ENCODE data around the gene PHLPP1.

The PHLPP1 gene

GRCh38 chr18:62944454-62944853 lies 229.1 kb downstream of the PHLPP1 start:
- DNase-seq (ENCODE audit: low read depth): no peak
- peak; percentile 47 for TF ChIP-seq CTCF (conservative IDR thresholded peaks at IDR 0.05; ENCODE audit: low read depth, low read length)
- no peak overlapping the region for H3K4me3 ChIP-seq (ENCODE audit: low read length)

GRCh38 chr18:62948788-62949187 lies 233.4 kb downstream of the PHLPP1 start:
- no peak for DNase-seq (ENCODE audit: low read depth)
- no peak for TF ChIP-seq CTCF (conservative IDR thresholded peaks at IDR 0.05; ENCODE audit: low read depth, low read length)
- no peak overlapping the region for H3K4me3 ChIP-seq (ENCODE audit: low read length)

DNA sequence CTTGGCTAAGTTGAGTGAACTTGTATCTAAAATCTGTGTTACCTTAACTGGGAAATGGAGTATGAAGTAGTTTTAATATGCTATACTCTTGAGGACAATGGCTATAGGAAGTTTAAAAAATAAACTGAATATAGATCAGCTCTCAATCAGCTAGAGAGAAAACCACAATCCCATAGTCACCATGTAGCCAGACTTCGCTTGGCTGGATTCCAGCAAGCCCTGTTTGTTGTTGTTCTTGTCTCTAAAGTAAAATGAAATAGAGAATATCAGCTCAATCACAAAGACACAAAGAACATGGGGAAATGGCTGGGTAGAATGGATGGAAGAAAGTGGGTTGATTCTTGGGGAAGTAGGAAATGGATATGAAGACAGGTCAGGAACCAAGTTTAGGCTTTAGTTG lies 234.9 kb downstream of the PHLPP1 start:
- no peak for TF ChIP-seq CTCF (conservative IDR thresholded peaks at IDR 0.05; ENCODE audit: low read depth, low read length)
- DNase-seq (ENCODE audit: low read depth): no peak

GRCh38 chr18:62952807-62953206 lies 237.5 kb downstream of the PHLPP1 start:
- DNase-seq (ENCODE audit: low read depth): no peak
- no peak for TF ChIP-seq CTCF (conservative IDR thresholded peaks at IDR 0.05; ENCODE audit: low read depth, low read length)
- H3K4me3 ChIP-seq (ENCODE audit: low read length): no peak overlapping the region

More for the DNA sequence above, 234.9 kb downstream of the PHLPP1 start:
- no peak overlapping the region for H3K4me3 ChIP-seq (ENCODE audit: low read length)

DNA sequence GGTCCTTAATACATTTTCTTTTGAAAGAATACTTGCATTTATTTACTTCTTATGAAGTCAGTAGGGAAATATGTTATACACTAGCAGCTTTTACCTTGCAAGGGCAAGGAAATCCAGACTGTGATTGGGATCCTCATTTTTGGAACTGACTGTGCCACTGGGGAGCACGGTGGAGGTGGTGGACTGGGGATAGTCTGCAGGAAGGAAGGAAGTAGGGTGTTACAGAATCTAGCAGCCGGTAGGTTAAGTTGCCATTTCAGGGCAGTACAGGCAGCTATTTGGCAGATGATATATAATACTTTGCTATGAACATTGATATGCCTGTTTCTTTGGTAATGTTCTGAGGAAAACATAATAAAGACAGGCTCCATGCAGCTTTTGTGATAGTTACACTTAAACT lies 238.3 kb downstream of the PHLPP1 start:
- no peak for DNase-seq (ENCODE audit: low read depth)
- no peak overlapping the region for H3K4me3 ChIP-seq (ENCODE audit: low read length)
- no peak for TF ChIP-seq CTCF (conservative IDR thresholded peaks at IDR 0.05; ENCODE audit: low read depth, low read length)

DNA sequence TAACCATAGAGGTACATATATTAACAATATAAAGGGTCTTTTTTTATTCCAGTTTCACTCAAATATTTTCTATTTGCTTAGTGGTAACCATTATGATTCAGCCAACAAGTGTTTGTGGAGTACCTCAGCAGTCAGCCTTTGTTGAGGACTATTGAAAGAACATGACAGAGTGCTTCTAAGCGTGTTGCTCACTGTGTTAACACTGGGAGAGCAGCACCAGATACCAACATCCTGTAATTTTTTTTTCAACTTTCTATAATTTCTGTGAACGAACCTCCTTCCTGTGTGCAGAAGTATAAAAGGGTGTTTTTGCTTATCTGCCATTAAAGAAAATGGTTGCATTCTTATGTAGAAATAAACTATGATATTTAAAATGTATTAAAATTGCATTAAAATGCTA lies 239.0 kb downstream of the PHLPP1 start:
- no peak for TF ChIP-seq CTCF (conservative IDR thresholded peaks at IDR 0.05; ENCODE audit: low read depth, low read length)
- no peak overlapping the region for H3K4me3 ChIP-seq (ENCODE audit: low read length)
- no peak for DNase-seq (ENCODE audit: low read depth)

GRCh38 chr18:62957885-62958472 lies 242.6 kb downstream of the PHLPP1 start:
- no peak overlapping the region for H3K4me3 ChIP-seq (ENCODE audit: low read length)
- peak; percentile 34 for TF ChIP-seq CTCF (conservative IDR thresholded peaks at IDR 0.05; ENCODE audit: low read depth, low read length)
- DNase-seq (ENCODE audit: low read depth): no peak

Data from retinal pigment epithelial cell (primary cell).